ENCODE results near the gene PCDHGA2. TPM values are rescaled to one million over a fixed set of nuclear protein-coding genes. Genes with fewer than 3 reads are reported as not detected.
A peak's percentile ranks its signal among the peaks of the same experiment; 100 is the strongest.
"Not testable (repeated sequence)": the region's sequence is repeated elsewhere in the genome, so short reads cannot be mapped to it uniquely, and the experiment has no call there.

The PCDHGA2 gene
- total RNA-seq, 1 donor from 2014 or later, result 0.72 TPM

DNA sequence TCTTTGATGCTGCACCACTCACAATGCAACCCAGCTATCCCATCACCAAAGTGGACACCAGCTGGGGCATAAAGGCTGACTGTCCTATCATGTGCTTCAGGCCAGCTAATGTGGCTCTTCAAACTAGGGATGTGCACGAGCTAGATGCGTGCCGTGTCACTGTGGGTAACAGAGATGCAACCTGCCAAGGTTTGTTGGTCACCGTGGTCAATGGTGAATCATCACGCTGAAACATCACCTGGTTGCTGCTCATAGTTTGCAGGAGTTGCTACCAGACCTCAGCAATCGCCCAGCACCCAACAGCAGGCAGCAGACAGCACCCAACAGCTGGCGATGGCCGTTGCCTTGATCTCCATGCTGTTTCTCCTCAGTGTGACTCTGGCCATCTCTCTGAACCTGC is 10.3 kb upstream of the PCDHGA2 start:
- no peak for DNase-seq (ENCODE audit: low spot score, unreplicated experiment)
- Mint-ChIP-seq H3K9me3 (ENCODE audit: low read depth) (peaks cover 42% of the 10 kb centered on the region), H3K36me3 (ENCODE audit: insufficient read depth) (peaks cover 20% of the 10 kb centered on the region), H3K4me1 (ENCODE audit: low read depth) (no peaks in the 10 kb centered on the region), H3K4me3 (ENCODE audit: low read depth) (no peak overlapping the region), H3K27ac (no peak overlapping the region), H3K27me3 (no peaks in the 10 kb centered on the region)
- TF ChIP-seq, protein P1, sequence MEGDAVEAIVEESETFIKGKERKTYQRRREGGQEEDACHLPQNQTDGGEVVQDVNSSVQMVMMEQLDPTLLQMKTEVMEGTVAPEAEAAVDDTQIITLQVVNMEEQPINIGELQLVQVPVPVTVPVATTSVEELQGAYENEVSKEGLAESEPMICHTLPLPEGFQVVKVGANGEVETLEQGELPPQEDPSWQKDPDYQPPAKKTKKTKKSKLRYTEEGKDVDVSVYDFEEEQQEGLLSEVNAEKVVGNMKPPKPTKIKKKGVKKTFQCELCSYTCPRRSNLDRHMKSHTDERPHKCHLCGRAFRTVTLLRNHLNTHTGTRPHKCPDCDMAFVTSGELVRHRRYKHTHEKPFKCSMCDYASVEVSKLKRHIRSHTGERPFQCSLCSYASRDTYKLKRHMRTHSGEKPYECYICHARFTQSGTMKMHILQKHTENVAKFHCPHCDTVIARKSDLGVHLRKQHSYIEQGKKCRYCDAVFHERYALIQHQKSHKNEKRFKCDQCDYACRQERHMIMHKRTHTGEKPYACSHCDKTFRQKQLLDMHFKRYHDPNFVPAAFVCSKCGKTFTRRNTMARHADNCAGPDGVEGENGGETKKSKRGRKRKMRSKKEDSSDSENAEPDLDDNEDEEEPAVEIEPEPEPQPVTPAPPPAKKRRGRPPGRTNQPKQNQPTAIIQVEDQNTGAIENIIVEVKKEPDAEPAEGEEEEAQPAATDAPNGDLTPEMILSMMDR (IDR thresholded peaks at IDR 0.05; ENCODE audit: unreplicated experiment), result no peak

DNA sequence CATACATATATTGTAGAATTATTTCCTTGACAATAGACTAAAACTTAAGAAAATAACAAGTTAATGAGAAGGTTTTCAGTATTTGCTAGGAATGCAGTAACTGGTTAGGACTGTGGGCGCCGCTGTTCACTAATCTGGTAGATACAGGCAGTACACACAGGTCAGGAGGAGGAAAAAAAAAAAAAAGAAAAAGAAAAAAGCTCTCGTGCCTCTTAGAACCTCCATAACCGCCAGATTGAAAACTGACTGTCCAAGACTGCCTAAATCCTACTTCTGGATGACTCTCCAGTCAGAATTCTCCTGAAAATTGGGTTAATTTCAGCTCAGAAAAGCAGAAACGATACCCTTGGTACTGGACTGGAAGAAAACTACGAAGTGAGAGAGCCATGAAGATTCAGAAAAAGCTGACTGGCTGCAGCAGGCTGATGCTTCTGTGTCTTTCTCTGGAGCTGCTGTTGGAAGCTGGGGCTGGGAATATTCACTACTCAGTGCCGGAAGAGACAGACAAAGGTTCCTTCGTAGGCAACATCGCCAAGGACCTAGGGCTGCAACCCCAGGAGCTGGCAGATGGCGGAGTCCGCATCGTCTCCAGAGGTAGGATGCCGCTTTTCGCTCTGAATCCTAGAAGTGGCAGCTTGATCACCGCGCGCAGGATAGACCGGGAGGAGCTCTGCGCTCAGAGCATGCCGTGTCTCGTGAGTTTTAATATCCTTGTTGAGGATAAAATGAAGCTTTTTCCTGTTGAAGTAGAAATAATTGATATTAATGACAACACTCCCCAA is 8.1 kb upstream of the PCDHGA2 start, which contains the start of gene PCDHGA1:
Gene PCDHGA1, plus strand, starts transcription at position 216 of the 782 bp plus-strand sequence.
- TF ChIP-seq, protein P1 (IDR thresholded peaks at IDR 0.05; ENCODE audit: unreplicated experiment), result no peak
- Mint-ChIP-seq H3K36me3 (ENCODE audit: insufficient read depth) (peaks cover 24% of the 10 kb centered on the region), H3K4me1 (ENCODE audit: low read depth) (no peaks in the 10 kb centered on the region), H3K4me3 (ENCODE audit: low read depth) (no peak within 1 kb of the TSS), H3K9me3 (ENCODE audit: low read depth) (peaks cover 54% of the 10 kb centered on the region), H3K27me3 (no peaks in the 10 kb centered on the region), H3K27ac (no peak within 1 kb of the TSS)
- DNase-seq (ENCODE audit: low spot score, unreplicated experiment), result no peak

DNA sequence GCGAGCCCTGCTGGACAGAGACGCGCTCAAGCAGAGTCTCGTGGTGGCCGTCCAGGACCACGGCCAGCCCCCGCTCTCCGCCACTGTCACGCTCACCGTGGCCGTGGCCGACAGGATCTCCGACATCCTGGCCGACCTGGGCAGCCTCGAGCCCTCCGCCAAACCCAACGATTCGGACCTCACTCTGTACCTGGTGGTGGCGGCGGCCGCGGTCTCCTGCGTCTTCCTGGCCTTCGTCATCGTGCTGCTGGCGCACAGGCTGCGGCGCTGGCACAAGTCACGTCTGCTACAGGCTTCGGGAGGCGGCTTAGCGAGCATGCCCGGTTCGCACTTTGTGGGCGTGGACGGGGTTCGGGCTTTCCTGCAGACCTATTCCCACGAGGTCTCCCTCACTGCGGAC is 6.0 kb upstream of the PCDHGA2 start:
- not testable (repeated sequence) for H3K4me3 Mint-ChIP-seq (ENCODE audit: low read depth); DNase-seq (ENCODE audit: low spot score, unreplicated experiment); H3K27me3 Mint-ChIP-seq; H3K27ac Mint-ChIP-seq; H3K4me1 Mint-ChIP-seq (ENCODE audit: low read depth)
- H3K36me3 Mint-ChIP-seq (ENCODE audit: insufficient read depth), result peaks cover 23% of the 10 kb centered on the region
- peaks cover 56% of the 10 kb centered on the region for H3K9me3 Mint-ChIP-seq (ENCODE audit: low read depth)

DNA sequence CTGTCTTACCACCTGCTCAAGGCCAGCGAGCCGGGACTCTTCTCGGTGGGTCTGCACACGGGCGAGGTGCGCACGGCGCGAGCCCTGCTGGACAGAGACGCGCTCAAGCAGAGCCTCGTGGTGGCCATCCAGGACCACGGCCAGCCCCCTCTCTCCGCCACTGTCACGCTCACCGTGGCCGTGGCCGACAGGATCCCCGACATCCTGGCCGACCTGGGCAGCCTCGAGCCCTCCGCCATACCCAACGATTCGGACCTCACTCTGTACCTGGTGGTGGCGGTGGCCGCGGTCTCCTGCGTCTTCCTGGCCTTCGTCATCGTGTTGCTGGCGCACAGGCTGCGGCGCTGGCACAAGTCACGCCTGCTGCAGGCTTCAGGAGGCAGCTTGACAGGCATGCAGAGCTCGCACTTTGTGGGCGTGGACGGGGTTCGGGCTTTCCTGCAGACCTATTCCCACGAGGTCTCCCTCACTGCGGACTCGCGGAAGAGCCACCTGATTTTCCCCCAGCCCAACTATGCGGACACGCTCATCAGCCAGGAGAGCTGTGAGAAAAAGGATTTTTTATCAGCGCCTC is 2.3 kb downstream of the PCDHGA2 start:
- H3K4me1 Mint-ChIP-seq (ENCODE audit: low read depth); H3K27ac Mint-ChIP-seq; H3K27me3 Mint-ChIP-seq; H3K4me3 Mint-ChIP-seq (ENCODE audit: low read depth); DNase-seq (ENCODE audit: low spot score, unreplicated experiment): not testable (repeated sequence)
- Mint-ChIP-seq H3K9me3 (ENCODE audit: low read depth) (peaks cover 50% of the 10 kb centered on the region), H3K36me3 (ENCODE audit: insufficient read depth) (peaks cover 14% of the 10 kb centered on the region)

DNA sequence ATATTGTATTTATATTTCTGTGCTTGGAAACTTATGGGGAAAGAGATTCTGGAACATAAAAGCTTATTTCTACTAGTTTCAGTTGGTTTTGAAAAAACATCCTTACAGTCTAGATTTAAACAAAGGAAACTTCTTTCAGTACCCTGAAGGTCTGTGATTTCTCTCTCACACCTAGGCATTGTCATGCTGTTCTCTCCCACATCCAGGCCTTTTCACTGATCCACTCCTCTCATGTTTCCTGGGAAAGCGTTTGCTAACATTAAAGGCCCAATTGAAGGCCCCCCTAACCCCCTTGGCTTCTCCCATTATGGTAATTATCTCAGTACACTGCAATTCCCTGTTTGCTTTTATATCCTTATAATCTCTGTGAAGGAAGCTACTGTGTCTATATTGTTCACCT is 4.2 kb downstream of the PCDHGA2 start:
- H3K27ac Mint-ChIP-seq, result no peak overlapping the region
- H3K4me1 Mint-ChIP-seq (ENCODE audit: low read depth), result no peaks in the 10 kb centered on the region
- TF ChIP-seq, protein P1 (IDR thresholded peaks at IDR 0.05; ENCODE audit: unreplicated experiment), result no peak
- H3K4me3 Mint-ChIP-seq (ENCODE audit: low read depth), result no peak overlapping the region
- DNase-seq (ENCODE audit: low spot score, unreplicated experiment), result no peak
- H3K27me3 Mint-ChIP-seq, result no peaks in the 10 kb centered on the region
- peaks cover 43% of the 10 kb centered on the region for H3K9me3 Mint-ChIP-seq (ENCODE audit: low read depth)
- H3K36me3 Mint-ChIP-seq (ENCODE audit: insufficient read depth), result peaks cover 12% of the 10 kb centered on the region

DNA sequence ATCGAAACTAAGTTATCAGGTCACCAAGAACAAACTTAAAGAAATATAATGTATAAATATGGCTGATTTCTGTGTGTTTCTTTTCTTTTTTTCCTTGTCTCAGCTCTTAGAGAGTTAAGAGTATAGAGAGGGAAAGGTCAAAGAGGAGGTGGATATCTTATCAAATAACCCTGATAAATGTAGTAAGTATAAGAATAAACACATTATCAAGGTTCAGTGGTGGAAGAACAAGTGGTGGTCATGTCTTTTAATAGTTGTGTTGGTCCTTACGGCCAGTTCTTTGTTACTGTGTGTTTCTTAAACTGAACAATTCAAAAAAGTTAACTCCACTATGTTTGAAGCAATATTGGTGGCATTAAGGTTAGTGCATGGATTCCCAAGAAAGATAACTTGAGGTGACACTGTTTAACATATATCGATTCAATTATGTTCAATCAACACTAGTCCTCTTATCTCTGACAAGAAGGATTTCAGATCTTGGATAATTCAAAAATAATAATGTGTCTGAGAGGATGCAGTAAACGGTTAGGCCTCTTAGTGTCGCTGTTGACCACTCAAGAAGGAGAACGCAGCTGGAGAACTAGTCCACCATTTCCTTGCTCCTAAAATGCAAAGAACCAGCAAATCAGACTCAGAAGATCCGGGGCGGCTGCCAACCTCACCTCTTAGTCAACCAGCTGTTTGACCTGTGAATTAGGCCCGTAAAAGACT is 4.8 kb downstream of the PCDHGA2 start, which contains the start of gene PCDHGA3:
Gene PCDHGA3, plus strand, starts transcription at position 588 of the 711 bp plus-strand sequence. CDS start 205 bp downstream, outside the sequence.
- Mint-ChIP-seq H3K27ac (no peak within 1 kb of the TSS), H3K27me3 (no peaks in the 10 kb centered on the region), H3K4me1 (ENCODE audit: low read depth) (no peaks in the 10 kb centered on the region), H3K9me3 (ENCODE audit: low read depth) (peaks cover 37% of the 10 kb centered on the region), H3K36me3 (ENCODE audit: insufficient read depth) (peaks cover 11% of the 10 kb centered on the region), H3K4me3 (ENCODE audit: low read depth) (peak within 1 kb of the TSS; percentile 49)
- TF ChIP-seq, protein P1 (IDR thresholded peaks at IDR 0.05; ENCODE audit: unreplicated experiment), result no peak
- DNase-seq (ENCODE audit: low spot score, unreplicated experiment), result no peak

All from progenitor cell of endocrine pancreas (in vitro differentiated cells).